Inflammatory macrophage (primary cell): ENCODE measurements around the gene FDX2.

Experiments
- DNase-seq, 2 donors: peaks; one replicate each; pipeline ENCODE4 v3.0.0-alpha.2; 2020 to 2022

FDX2 gene

GRCh38 chr19:10332965-10333757 is 17.3 kb upstream of the FDX2 start, which contains the start of gene RAVER1:
RAVER1 (minus strand) TSS chr19:10333529; CDS start chr19:10333507, 22 bp downstream.
- peak; percentile 98 for DNase-seq

- DNase-seq, result no peak
These were observed 16.5 kb upstream of the FDX2 start for GRCh38 chr19:10332158-10332964.

GRCh38 chr19:10329555-10329954 is 13.7 kb upstream of the FDX2 start:
- no peak for DNase-seq

GRCh38 chr19:10328558-10329429 is 13.0 kb upstream of the FDX2 start:
- no peak for DNase-seq

GRCh38 chr19:10327793-10328192 is 12.0 kb upstream of the FDX2 start:
- no peak for DNase-seq

GRCh38 chr19:10325732-10326131 is 9.9 kb upstream of the FDX2 start:
- no peak for DNase-seq

- DNase-seq, result no peak
These were observed 6.3 kb upstream of the FDX2 start for GRCh38 chr19:10321874-10322835.

GRCh38 chr19:10321417-10321797 is 5.6 kb upstream of the FDX2 start:
- no peak for DNase-seq

- DNase-seq, result no peak
These were observed 5.0 kb upstream of the FDX2 start for GRCh38 chr19:10320602-10321416.

- no peak for DNase-seq
These were observed 3.2 kb upstream of the FDX2 start for GRCh38 chr19:10318807-10319682.

- no peak for DNase-seq
These were observed 2.1 kb upstream of the FDX2 start for GRCh38 chr19:10317857-10318462.

- no peak for DNase-seq
These were observed 1.4 kb upstream of the FDX2 start for GRCh38 chr19:10317045-10317856.

GRCh38 chr19:10316229-10317044 is 622 bp upstream of the FDX2 start:
- no peak for DNase-seq

GRCh38 chr19:10309423-10309822 is 6.4 kb downstream of the FDX2 start, which contains the start of gene ZGLP1:
ZGLP1 (minus strand) TSS chr19:10309815.
- DNase-seq, result no peak

GRCh38 chr19:10306327-10306726 is 9.5 kb downstream of the FDX2 start:
- no peak for DNase-seq

GRCh38 chr19:10305139-10305806 is 10.5 kb downstream of the FDX2 start:
- peak; percentile 88 to 93 for DNase-seq
